NCI-H1417 (cell line): ENCODE data around the gene PLCB2.

Source experiments
- DNase-seq, 3 experiments: peaks; one replicate each; lab custom pipeline; 2025; lab: John Stamatoyannopoulos, UW

Gene PLCB2, protein sequence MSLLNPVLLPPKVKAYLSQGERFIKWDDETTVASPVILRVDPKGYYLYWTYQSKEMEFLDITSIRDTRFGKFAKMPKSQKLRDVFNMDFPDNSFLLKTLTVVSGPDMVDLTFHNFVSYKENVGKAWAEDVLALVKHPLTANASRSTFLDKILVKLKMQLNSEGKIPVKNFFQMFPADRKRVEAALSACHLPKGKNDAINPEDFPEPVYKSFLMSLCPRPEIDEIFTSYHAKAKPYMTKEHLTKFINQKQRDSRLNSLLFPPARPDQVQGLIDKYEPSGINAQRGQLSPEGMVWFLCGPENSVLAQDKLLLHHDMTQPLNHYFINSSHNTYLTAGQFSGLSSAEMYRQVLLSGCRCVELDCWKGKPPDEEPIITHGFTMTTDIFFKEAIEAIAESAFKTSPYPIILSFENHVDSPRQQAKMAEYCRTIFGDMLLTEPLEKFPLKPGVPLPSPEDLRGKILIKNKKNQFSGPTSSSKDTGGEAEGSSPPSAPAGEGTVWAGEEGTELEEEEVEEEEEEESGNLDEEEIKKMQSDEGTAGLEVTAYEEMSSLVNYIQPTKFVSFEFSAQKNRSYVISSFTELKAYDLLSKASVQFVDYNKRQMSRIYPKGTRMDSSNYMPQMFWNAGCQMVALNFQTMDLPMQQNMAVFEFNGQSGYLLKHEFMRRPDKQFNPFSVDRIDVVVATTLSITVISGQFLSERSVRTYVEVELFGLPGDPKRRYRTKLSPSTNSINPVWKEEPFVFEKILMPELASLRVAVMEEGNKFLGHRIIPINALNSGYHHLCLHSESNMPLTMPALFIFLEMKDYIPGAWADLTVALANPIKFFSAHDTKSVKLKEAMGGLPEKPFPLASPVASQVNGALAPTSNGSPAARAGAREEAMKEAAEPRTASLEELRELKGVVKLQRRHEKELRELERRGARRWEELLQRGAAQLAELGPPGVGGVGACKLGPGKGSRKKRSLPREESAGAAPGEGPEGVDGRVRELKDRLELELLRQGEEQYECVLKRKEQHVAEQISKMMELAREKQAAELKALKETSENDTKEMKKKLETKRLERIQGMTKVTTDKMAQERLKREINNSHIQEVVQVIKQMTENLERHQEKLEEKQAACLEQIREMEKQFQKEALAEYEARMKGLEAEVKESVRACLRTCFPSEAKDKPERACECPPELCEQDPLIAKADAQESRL

DNA sequence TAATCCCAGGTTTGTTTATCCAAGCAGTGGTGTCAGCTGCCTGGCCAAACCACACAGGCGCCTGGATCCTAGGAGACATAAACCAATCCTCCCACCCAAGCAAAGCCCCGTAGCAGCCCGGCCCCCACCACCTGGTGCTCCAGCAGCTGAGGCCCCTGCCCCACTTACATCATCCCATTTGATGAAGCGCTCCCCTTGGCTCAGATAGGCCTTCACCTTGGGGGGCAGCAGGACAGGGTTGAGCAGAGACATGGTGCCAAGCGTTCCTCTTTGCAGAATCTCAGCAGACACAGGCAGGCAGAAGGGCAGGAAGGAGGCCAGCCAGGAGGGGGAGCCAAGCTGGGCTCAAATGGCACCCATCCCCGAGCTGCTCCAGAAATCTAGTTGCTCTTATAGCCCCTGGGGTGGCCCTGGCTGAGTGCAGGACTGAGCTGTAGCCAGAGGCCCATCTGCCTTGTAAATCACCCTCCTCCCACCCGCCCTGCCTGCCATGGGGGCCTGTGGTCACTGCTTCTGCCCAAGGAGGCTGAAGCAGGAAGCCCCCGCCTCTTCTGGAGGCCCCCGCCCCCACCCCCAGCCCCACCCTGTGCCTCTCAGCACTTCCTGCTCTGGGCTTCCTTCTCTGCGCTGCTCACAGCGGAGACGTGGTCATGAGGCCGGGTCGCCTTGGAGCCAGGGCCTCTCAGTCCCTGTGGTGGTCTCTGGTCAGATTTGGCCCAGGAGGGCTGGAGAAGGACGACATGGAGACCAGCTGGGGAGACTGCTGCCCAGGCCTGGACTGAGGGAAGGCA, at the start of gene PLCB2:
Gene PLCB2 (minus strand): TSS at position 515 of the 791 bp plus-strand sequence. CDS start 263 bp downstream, at position 252.
- DNase-seq: peak in 1 of 3 experiments; percentile 1

DNA sequence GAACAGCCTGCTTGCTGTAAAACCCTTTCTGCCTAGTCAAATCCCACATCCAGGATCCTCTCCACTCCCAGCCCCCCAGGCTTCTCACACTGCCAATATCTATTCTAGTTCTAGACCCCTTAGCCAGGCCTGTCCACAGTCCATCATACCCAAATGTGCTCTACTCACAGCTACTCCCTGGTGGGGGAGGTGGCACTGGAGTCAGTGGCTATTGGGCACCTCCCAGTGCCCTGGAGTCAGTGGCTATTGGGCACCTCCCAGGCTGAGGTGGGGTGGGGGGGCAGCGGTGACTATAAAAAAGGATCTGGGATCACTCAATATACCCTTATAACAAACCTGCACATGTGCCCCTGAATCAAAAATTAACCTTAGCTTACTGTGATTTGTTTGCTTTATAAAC, 49.5 kb upstream of the PLCB2 start:
- peak in 1 of 3 experiments; percentile 39 for DNase-seq

DNA sequence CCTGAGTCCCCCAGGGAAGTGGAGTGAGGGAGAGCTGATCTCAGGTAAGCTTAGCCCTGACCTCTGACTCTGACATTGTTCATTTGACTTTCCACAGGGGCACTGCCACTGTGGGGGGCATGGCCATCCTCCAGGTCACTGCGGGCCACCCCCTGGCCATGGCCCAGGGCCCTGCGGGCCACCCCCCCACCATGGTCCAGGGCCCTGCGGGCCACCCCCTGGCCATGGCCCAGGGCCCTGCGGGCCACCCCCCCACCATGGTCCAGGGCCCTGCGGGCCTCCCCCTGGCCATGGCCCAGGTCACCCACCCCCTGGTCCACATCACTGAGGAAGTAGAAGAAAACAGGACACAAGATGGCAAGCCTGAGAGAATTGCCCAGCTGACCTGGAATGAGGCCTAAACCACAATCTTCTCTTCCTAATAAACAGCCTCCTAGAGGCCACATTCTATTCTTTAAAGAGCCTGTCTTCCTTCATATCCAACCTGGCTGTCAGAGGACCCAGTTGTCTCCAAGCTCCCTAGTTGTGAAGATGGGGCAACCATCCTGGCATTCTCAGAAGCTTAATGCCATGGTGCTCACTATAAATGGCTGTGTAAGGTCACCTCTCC, 48.3 kb upstream of the PLCB2 start:
- DNase-seq: no peak

DNA sequence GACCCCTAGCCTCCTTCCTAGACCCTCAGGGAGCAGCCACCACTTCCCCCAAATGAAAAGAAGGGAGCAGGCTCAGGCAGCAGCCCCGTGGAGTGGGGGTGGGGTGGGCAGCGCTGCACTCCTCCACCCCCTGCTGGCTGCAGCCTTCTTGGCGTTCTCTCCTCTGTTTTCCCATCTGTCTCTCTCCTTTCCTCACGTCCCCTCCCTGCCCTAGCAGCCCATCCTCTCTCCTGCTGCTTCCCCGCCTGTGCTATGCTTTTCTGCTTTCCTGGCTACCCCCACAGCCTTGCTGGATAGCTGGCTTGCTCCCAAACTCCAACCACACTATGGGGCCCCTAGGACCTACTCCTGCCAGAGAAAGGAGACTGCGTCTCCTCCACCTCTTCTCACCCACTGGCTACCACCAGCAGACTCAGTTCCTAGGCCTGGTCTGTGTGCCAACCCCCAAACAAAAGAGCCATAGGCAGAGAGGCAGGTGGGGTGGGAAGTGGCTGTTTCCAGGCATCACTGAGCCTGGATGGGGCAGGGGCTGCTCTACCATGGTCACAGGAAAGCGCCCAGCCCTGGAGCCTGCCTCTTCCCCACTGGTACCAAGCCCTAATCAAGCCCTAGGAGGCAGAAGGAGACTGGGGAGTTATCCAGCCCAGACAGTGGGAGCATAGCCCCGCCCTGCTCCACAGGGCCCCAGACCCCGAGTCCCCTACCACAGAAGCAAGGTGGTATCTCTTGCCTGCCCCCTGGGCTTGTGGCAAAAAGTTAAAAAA, 46.9 kb upstream of the PLCB2 start:
- peak in 1 of 3 experiments; percentile 8 for DNase-seq

DNA sequence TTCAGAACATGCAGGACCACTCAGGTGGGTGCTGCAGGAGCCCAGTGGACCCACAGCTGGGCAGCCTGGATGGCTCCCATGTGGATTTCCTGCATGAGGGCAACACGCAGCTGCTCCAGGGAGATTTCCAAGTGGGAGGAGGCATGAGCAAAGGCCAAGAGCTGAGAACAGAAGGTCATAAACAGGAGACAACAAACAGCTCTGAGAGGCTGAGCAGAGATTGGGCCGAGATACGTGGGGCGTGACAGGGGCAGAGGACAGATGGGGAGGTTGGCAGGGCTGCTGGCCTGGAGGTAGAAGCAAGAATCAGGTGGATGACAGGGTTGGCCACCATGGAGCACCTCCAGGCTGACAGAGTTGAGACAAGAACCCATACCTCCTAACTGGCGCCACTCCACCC, 46.0 kb upstream of the PLCB2 start:
- DNase-seq: no peak

DNA sequence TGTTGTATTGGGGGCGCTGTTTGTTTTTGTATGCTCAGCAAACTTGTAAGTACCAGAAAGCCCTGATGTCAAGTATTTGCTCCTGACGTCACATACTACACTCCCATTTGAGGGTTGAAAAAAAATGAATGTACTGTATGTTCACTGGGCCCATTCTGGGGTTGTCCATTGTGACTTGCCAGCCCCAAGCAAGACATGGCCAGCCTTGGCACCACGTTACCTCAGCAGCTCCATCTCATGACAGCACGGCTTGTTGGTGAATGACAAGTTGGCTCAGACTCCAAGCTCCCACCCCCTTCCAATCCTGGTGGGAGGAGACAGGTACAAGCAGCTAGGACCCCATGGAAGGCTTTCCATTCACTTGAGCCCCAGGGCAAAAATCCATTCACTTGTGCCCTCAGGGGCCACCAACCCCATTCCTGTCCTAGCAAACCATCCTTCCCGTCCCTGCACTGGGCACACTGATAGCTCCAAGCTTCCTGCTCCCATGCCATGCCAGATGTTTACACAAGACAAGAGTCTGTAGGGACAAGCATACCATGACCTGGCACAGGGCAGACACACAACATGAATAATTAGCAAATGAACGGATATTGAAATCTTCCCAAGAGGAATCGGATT, 44.7 kb upstream of the PLCB2 start:
- DNase-seq: no peak

DNA sequence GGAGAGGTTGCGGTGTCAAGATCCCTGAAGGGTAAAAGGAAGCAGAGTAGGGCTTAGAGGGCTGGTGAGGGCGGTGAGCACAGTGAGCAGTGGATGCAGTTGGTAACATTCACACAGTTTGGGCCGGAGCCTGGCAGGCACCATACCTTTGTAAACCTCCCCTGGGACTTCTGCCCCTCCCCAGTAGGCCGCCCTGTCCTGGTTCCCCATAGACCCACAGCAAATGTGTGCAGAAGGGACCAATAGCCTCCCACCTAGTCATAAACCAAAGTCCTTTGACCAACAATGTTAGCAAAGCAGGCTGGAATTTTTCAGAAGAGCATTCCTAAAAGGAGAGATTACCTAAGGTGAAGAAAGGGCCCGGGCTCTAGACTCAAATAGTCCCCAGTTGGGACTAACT, 41.4 kb upstream of the PLCB2 start:
- DNase-seq: no peak

DNA sequence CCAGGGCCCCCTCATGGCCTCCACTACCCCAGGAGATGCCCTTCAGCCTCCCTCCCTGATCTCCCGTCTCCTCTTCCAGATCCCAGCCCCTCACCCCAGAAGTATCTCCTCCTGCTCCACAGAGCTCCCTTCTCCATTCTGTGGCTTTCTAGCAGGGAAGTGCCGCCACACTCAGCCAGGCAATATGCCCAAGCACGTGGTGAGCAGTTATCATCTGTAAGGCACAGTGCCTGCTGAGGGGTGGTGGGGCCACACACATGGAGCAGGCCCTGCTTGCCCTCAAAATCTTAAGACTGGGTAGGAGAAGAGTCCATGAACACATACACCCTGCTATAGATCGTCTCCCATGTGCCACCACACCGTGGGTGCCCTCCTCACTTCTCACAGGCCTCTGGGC, 40.7 kb upstream of the PLCB2 start:
- no peak for DNase-seq

DNA sequence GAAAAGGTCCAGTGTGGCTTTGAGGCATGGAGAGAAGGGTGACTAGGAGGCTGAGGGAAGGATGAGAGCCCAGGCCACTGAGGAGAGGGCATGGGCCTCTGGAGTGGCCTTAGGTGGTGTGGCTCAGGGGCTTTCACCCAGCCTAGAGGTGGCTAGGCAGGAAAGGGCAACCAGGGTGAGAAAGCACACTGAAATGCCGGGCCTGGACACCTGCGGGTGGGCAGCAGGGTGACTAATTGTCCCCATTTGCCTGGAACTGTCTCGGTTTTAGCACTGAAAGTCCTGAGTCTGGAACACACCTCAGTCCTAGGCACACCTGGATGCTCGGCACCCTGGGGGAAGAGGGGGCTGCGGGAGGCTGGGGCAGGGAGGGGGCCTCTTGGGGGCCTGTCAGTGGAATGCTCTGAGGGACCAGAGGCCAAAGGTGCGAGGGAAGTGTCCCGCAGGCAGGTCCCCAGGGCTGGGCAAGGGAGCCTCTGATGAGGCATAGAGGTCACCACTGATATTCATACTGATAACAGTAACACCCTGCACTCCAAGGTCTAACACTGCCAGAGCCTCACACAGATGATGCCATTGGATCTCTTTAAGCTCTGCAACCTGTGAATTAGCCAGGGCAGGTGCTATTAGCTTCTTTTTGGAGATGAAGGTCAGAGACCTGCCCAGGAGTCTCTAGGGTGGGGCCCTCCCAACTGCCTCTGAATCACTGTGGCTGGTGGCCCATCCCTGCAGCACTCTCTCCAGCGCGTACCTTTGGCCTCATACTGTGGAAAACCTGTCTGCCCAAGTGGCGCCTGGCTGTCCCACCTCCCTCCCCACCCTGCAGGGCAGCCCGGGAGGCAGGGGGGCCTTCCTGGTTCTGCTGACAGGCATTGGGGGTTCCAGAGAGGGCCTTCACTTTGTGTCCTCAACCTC, 40.1 kb upstream of the PLCB2 start:
- no peak for DNase-seq

DNA sequence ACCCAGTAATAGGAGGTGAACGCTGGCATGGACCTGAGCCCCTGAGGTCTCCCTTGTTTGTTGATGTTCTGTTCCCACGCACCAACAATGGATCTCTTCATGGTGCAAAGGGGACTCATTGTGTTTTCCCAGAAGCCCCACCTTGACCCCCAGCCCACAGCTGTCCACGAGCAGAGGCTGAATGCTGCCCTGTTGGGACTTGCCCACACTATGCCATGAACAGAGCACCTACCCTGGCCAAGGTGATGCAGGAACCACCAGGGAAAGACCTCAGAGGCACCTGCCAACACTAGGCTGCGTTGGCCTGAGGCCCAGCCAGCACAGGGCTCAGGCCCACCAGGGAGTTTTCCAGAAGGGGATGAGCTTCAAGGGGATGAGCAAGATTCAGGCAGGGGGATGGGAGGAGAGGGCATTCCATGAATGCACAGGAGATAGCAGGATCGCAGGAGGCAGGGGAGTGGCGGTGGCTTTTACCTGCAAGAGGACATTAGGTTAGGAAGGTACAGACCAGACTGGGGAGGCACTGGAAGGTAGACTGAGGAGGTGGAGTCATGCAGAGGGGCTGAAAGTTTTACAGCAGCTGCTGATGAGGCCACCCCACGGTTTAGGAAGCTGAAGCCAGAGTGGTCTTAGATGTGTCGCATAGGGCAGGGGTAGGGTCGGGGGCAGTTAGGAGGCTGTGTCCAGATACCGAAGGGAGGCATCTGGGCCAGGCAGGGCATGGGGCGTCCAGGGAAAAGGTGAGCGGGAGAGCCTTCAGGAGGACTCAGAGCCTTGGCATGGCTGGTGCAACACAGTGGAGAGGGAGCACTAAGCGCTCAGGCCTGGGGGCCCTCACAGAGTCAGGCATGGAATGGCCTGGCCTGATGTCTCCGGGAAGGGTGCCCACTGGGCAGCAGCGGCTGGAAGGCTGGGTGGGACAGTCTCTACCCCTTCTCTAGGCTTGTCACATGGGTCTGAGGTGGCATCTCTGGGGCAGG, 39.1 kb upstream of the PLCB2 start:
- DNase-seq: no peak

DNA sequence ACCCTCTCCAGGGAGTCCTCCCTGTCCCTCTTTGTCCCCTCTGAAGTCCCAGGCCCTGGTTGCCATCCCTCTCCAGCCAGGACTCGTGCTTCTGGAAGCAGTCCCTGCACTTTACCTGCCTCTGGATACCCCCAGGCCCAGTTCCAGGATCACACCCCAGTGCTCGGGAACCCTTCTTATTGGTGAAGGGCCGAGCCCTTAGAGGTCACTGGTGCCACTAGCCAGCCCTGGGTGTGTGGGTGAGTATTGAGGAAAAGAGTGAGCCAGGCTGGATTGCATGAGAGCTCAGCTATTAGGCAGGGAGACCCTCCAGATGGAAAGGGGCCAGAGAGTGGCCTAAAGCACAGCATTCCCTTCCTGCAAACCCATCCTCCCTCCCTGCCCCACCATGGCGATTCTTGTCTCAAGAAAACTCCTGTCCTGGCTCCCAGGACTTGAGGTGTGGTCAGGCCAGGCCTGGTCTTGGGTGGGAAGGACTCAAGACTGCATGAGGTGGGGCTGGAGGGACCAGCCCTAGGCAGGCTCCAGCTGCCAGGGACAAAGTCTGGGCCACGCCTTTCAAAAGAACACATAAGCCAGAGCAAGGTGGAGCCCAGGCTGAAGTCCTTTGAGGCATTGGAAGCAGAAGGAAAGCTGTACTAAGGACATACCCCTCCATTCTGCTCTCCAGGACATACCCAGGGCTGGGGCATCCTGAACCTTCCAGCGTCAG, 38.3 kb upstream of the PLCB2 start:
- DNase-seq: no peak

DNA sequence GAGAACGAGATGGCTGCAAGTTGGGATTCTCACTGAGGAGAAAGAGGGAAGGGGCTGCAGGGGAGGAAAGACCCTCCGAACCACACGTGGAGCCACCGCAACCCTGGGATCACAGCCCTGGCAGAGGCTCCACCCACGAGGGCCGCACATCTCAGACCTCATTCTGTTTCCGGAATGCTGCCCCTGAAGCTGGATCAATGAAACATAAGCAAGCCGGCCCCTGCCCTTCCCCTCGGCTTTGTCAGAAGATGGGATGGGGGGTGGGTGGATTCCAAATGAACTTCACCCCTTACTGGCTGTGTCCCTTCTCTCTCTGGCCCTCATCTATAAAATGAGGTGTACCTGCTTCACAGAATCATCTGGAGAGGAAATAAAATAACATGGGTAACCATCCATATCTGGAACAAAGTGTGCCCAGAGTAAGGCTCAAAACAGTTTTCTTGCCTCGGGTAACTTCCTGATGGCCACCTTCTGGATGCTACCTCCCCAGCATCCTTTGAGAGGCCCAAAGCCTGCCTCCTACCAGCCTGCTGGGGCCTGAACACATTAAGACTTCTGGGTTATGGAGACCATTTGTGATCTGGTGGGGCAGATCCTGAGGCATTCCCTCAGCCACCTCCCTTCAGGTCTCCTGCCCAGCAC, 37.6 kb upstream of the PLCB2 start:
- DNase-seq: no peak

DNA sequence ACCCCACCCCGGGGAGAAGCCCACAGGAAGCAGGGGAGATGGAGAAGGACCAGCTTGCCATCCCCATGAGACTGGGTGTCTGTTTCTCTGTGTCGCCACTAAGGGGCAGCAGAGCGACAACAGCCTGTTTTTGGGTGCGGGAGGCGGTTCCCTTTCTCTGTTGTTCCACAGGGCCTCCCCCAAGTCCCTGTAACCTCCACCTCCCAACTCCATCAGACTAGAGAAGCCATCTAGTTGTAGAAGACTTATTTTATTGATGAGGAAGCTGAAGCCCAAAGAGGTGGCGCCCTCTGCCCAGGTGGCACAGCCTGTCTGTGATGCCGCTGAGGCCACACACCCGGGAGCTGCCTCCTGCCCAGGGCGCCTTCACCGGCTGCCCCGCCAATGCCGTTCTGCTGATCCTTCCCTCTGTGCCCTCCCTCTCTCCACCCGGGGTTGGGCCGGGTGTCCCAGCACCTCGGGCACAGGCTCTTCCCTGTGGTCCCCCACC, 36.9 kb upstream of the PLCB2 start:
- DNase-seq: peak in 2 of 3 experiments; percentile 18 to 59

DNA sequence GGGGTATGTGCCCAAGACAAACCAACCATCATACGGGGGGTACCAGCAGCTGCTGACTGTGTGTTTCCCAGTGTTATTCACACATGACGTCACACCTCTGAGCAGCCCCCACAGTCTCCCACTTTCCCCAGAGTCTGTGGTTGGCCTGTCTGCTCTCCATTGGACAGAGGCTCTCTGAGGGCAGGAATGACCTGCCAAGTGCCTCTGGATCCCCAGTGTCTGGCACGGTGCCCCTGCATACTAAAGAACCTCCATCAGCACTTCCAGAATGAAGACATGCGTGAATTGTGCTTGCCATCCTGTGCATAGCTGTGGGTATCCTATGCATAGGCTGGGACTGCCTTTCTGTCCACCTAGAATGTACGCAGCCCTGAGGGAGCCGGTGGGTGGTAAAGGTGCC, 36.5 kb upstream of the PLCB2 start:
- no peak for DNase-seq

DNA sequence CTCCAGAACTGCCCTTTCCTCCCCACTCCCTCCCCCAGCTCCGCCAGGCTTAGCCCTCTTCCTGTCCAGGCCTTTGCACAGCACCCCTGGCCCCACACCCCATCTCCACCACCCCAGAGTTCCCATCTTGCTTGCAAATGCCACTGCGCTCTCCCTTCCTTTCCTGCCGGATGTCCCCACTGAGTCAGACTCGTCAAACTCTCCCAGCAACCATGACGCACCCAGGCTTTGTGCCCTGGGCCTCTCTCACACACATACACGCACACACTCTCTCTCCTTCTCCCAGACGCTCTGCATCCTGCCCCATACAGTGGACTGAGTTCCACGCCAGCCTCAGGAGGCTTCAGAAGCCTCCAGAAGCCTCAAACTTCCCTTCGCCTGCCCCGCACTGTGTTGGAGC, 35.8 kb upstream of the PLCB2 start:
- DNase-seq: no peak
